Skeletal muscle cell (primary cell): ENCODE measurements around the gene DNAH5.

Experiments
- DNase-seq: peaks from one replicate; pipeline ENCODE4 v3.0.0-alpha.2; 2010; ENCODE audit warnings: low read depth
- H3K4me3 ChIP-seq: 2 replicates; pipeline ENCODE4 v1.5.1; 2011; ENCODE audit warnings: low read depth, mild to moderate bottlenecking, control low read depth, low read length, moderate library complexity

The DNAH5 gene

DNA sequence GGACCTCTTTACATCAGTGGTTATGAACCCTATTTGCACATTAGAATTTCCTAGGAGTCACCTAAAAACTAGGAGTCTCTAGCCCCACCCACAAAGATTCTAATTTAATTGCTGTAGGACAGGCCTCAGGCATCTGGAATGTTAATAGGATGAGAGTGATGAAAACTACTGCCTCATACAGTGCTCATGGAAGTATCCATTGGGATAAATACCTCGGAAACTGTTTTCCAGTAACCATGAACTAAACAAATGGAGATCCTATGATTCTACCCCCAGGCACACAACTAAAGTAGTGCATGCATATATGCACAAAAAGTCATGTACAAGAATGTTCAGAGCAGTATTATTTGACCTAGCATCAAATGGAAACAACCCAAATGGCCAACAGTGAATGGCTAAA is 286.3 kb downstream of the DNAH5 start:
- no peak for DNase-seq
- no peak overlapping the region for H3K4me3 ChIP-seq

DNA sequence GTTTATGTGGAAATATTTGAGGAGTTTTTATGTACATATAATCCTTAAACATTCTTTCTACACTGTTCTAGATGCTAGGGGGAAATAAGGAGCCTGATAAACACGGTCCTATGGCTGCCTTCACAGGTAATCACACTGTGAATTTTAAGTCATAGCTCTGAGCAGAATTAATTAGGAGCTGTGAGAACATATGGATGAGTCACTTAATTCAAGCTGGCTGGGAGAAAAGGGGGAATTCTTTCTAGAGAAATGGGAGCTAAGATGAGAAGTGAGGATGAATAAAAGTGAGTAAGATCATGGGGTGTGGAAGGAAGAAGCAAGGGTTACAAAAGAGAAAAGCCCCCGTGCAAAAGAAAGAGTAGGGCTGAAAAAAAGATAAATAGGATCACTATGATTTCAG is 290.8 kb downstream of the DNAH5 start:
- DNase-seq, result no peak

DNA sequence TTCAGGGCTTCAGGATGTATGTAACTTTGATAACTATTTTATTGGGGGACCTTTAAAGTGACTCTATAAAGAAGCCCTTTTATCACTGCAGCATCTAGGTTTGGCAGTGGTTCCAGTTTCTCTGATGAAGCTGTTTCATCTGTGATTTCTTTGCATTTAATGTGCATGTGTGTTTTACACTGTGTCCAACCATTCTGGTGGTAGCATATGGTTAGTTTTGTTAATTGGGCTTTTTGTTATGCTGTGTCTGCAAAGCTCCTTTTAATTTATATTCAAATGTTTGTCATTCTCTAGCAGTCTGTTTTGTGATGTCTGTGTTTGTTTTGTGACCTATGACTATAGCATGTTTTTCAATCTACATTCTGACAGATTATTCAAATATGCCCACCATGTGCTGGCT is 294.8 kb downstream of the DNAH5 start:
- no peak overlapping the region for H3K4me3 ChIP-seq
- no peak for DNase-seq

More for the DNA sequence above, 290.8 kb downstream of the DNAH5 start:
- no peak overlapping the region for H3K4me3 ChIP-seq

DNA sequence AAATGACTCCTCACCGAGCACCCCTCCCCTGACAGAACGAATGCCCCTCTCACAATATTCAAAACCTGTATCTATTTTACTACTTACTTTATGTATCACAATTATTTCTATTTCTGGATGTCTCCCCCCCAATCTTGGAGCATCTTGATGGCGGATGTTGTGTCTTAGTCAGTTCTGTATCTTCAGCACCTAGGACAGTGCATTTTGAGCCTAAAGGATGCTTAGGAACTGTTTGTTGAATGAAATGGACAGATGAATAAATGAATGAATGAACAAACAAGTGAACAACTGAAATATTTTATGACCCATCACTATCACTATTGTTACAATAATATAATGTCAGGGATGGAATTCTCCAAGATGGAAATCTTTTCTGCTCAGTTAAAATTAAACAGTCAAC is 295.7 kb downstream of the DNAH5 start:
- no peak for DNase-seq
- no peak overlapping the region for H3K4me3 ChIP-seq

DNA sequence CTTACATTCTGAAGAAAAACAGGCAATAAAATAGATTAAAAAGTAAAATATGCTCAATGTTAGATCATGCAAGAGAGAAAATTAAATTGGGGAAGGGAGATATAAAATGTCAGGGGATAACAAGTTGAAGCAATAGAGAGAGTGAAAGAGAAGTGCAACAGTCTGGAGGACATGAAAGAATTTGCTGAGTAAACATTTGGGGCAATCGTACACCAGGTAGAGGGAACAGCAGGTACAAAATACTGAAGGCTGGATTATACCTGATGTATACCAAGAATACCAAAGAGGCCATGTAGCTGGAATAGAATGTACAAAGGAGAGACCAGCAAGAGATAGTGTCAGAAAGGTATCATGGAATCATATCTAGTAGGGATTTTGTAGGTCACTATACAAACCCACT is 300.8 kb downstream of the DNAH5 start:
- no peak overlapping the region for H3K4me3 ChIP-seq
- DNase-seq, result no peak

DNA sequence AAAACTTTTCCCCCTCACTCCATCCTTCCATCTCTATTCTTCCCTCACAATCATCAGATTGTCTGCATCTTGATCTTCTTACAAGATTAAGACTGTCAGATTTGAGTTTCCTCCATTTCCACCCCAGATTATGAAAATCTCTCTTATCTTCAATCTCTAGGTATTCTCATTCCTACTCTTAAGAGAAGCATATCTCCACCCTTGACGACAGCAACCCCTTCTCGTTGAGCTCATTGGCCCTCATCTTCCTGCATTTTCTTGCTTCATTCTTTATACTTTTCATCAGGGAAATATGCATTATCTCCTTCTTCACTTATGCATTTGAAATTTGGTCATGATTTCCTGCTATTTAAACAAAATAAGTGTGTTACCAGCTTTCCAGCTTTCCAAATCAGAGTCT is 301.3 kb downstream of the DNAH5 start:
- no peak overlapping the region for H3K4me3 ChIP-seq
- no peak for DNase-seq
